ENCODE results near the gene MAP3K20. TPM values are rescaled to one million over a fixed set of nuclear protein-coding genes. Genes with fewer than 3 reads are reported as not detected.

The MAP3K20 gene
- total and polyA plus RNA-seq, 2 donors from 2014 or later: 3.9 to 25.6 TPM

GRCh38 chr2:173079973-173080860, 4.6 kb downstream of the MAP3K20 start:
- Histone ChIP-seq H3K4me1 (ENCODE audit: control insufficient read depth in 2 of 3, insufficient read depth in 2 of 3, low read depth in 1 of 3, low read length in 3 of 3) (no peaks in the 10 kb centered on the region), H3K27ac (ENCODE audit: low read depth in 2 of 2, low read length in 2 of 2) (no peak overlapping the region), H3K9me3 (ENCODE audit: control insufficient read depth in 2 of 3, insufficient read depth in 1 of 3, low read length in 3 of 3) (no peaks in the 10 kb centered on the region), H3K36me3 (ENCODE audit: control insufficient read depth in 2 of 3, insufficient read depth in 3 of 3, low read length in 3 of 3) (no peaks in the 10 kb centered on the region), H3K4me3 (ENCODE audit: low read length in 3 of 3) (no peak overlapping the region), H3K9ac (ENCODE audit: low read length in 3 of 3) (no peak overlapping the region), H3K27me3 (ENCODE audit: control insufficient read depth, insufficient read depth, low read length) (no peaks in the 10 kb centered on the region)
- FAIRE-seq: no peak
- intact Hi-C loops (cut with DNase I): no loop called here
- no peak for DNase-seq
- TF ChIP-seq CTCF (IDR thresholded peaks at IDR 0.05; ENCODE audit: borderline replicate concordance, extremely low read depth, insufficient read depth): no peak

- FAIRE-seq: no peak
- Histone ChIP-seq H3K27ac (ENCODE audit: low read depth in 2 of 2, low read length in 2 of 2) (no peak overlapping the region), H3K4me1 (ENCODE audit: control insufficient read depth in 2 of 3, insufficient read depth in 2 of 3, low read depth in 1 of 3, low read length in 3 of 3) (no peaks in the 10 kb centered on the region)
These were observed 11.0 kb downstream of the MAP3K20 start for GRCh38 chr2:173086518-173087213.

GRCh38 chr2:173087214-173087581, 11.6 kb downstream of the MAP3K20 start:
- no peaks in the 10 kb centered on the region for H3K36me3 ChIP-seq (ENCODE audit: control insufficient read depth in 2 of 3, insufficient read depth in 3 of 3, low read length in 3 of 3)
- H3K4me1 ChIP-seq (ENCODE audit: control insufficient read depth in 2 of 3, insufficient read depth in 2 of 3, low read depth in 1 of 3, low read length in 3 of 3): no peaks in the 10 kb centered on the region
- TF ChIP-seq CTCF (IDR thresholded peaks at IDR 0.05; ENCODE audit: borderline replicate concordance, extremely low read depth, insufficient read depth): no peak
- H3K27ac ChIP-seq (ENCODE audit: low read depth in 2 of 2, low read length in 2 of 2): no peak overlapping the region
- DNase-seq (no peak), FAIRE-seq (no peak)
- no peak overlapping the region for H3K4me3 ChIP-seq (ENCODE audit: low read length in 3 of 3)
- no peak overlapping the region for H3K9ac ChIP-seq (ENCODE audit: low read length in 3 of 3)
- H3K9me3 ChIP-seq (ENCODE audit: control insufficient read depth in 2 of 3, insufficient read depth in 1 of 3, low read length in 3 of 3): no peaks in the 10 kb centered on the region
- H3K27me3 ChIP-seq (ENCODE audit: control insufficient read depth, insufficient read depth, low read length): no peaks in the 10 kb centered on the region
- intact Hi-C loops (cut with DNase I): no loop called here

More at GRCh38 chr2:173086518-173087213, 11.0 kb downstream of the MAP3K20 start:
- H3K27me3 ChIP-seq (ENCODE audit: control insufficient read depth, insufficient read depth, low read length): no peaks in the 10 kb centered on the region
- no peak overlapping the region for H3K4me3 ChIP-seq (ENCODE audit: low read length in 3 of 3)
- no peak overlapping the region for H3K9ac ChIP-seq (ENCODE audit: low read length in 3 of 3)
- no peak for TF ChIP-seq CTCF (IDR thresholded peaks at IDR 0.05; ENCODE audit: borderline replicate concordance, extremely low read depth, insufficient read depth)
- intact Hi-C loops (cut with DNase I): no loop called here
- DNase-seq: no peak
- H3K9me3 ChIP-seq (ENCODE audit: control insufficient read depth in 2 of 3, insufficient read depth in 1 of 3, low read length in 3 of 3): no peaks in the 10 kb centered on the region
- no peaks in the 10 kb centered on the region for H3K36me3 ChIP-seq (ENCODE audit: control insufficient read depth in 2 of 3, insufficient read depth in 3 of 3, low read length in 3 of 3)

All from kidney (tissue), 14 donors.